Tibial nerve (tissue), 3 donors: Measurements from ENCODE around the gene RFNG.

Source experiments
- CTCF ChIP-seq, 5 experiments: fragments of 200-600 bp in 3 of 5; fragments of 450-650 bp in 2 of 5; sonication (generic) in 3 of 5; IDR thresholded peaks; one replicate each; pipeline ENCODE4 v1.5.1; 2016 to 2019; ENCODE audit warnings: antibody characterized with exemption in 5 of 5, mild to moderate bottlenecking in 3 of 5, moderate library complexity in 2 of 5
- POLR2A ChIP-seq, 2 donors: fragments of 450-650 bp; IDR thresholded peaks; one replicate each; pipeline ENCODE4 v1.6.1; 2017; ENCODE audit warnings: antibody characterized with exemption in 2 of 2, mild to moderate bottlenecking in 2 of 2, moderate library complexity in 2 of 2

- TF ChIP-seq CTCF (IDR thresholded peaks at IDR 0.05) (no peak), POLR2A (IDR thresholded peaks at IDR 0.05) (no peak)
These were observed 5.6 kb downstream of the RFNG start for GRCh38 chr17:82045936-82046484.
